ENCODE data around the gene HMX3. TPM values are rescaled to one million over a fixed set of nuclear protein-coding genes. Genes with fewer than 3 reads are reported as not detected.
A peak's percentile ranks its signal among the peaks of the same experiment; 100 is the strongest.

HMX3 gene
- total RNA-seq, 1 experiment from 2014 or later = not detected

DNA sequence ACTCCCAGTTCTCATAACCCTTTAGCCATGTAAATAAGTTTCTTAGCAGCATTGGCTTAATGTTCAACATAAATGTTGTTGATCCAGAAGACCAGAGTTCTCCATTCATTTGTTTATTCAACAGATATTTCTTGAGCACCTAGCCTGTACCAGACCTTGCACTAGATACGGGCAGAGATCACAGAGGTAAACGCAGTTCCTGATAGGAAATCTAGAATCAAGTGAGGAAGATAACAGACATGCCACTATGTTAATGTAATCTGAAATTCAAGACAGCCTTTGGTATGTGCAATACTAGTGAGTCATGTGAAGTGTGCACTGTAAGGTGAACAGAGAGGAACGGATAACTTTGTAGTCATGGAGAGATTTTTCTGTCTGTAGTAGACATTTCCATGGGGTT, 21.4 kb downstream of the HMX3 start:
- Mint-ChIP-seq H3K4me3 (ENCODE audit: unreplicated experiment) (peak overlapping the region; percentile 95), H3K4me1 (ENCODE audit: insufficient read depth, unreplicated experiment) (peaks cover 32% of the 10 kb centered on the region), H3K9me3 (ENCODE audit: unreplicated experiment) (no peaks in the 10 kb centered on the region), H3K36me3 (ENCODE audit: insufficient read depth, unreplicated experiment) (peaks cover 66% of the 10 kb centered on the region), H3K27me3 (ENCODE audit: insufficient read depth, unreplicated experiment) (no peaks in the 10 kb centered on the region), H3K27ac (ENCODE audit: low read depth, unreplicated experiment) (peak overlapping the region; percentile 8)
- DNase-seq (ENCODE audit: unreplicated experiment) = peak; percentile 60
- ChIA-PET CTCF (interaction anchor here (1.1 to 1.8 kb wide), 3 partner anchors 8 to 223 kb away, joined by 3 to 8 read pairs (median 4); no protein-coding TSS in a partner anchor), POLR2A (interaction anchor here (0.6 kb wide), 1 partner anchor 18 kb away, joined by 3 read pairs; no protein-coding TSS in a partner anchor)
- intact Hi-C loops (cut with micrococcal nuclease) = loop anchor here (10.0 kb wide), 1 partner anchor 128 kb away; no protein-coding TSS in a partner anchor
- BruUV-seq (replicated peaks) = no TSS peak
- TF ChIP-seq, protein P1, sequence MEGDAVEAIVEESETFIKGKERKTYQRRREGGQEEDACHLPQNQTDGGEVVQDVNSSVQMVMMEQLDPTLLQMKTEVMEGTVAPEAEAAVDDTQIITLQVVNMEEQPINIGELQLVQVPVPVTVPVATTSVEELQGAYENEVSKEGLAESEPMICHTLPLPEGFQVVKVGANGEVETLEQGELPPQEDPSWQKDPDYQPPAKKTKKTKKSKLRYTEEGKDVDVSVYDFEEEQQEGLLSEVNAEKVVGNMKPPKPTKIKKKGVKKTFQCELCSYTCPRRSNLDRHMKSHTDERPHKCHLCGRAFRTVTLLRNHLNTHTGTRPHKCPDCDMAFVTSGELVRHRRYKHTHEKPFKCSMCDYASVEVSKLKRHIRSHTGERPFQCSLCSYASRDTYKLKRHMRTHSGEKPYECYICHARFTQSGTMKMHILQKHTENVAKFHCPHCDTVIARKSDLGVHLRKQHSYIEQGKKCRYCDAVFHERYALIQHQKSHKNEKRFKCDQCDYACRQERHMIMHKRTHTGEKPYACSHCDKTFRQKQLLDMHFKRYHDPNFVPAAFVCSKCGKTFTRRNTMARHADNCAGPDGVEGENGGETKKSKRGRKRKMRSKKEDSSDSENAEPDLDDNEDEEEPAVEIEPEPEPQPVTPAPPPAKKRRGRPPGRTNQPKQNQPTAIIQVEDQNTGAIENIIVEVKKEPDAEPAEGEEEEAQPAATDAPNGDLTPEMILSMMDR (IDR thresholded peaks at IDR 0.05; ENCODE audit: unreplicated experiment) = no peak

DNA sequence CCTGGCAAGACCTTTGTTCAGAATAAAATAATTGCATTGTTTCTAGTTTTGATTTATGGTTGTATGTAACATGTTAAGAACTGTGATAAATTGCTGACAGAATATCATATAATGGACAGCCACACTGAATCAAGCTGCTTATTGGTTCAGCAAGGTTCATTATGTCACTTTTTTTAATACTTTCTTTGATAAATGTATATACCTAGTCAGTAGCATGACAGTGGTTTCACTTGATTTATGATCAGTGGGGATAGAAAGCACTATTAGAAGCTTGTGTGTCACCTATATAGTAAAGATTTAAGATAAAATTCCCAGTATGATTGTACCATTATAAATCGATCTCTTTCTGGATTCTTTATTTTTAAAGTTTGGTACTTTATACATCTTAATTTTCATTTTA, 22.9 kb downstream of the HMX3 start:
- intact Hi-C loops (cut with micrococcal nuclease) = loop anchor here (10.0 kb wide), 1 partner anchor 126 kb away; no protein-coding TSS in a partner anchor
- no peak for DNase-seq (ENCODE audit: unreplicated experiment)
- peak overlapping the region; percentile 21 for H3K4me3 Mint-ChIP-seq (ENCODE audit: unreplicated experiment)
- no peaks in the 10 kb centered on the region for H3K9me3 Mint-ChIP-seq (ENCODE audit: unreplicated experiment)
- POLR2A ChIA-PET = interaction anchor here (0.7 kb wide), 1 partner anchor 13 kb away, joined by 3 read pairs; no protein-coding TSS in a partner anchor
- H3K4me1 Mint-ChIP-seq (ENCODE audit: insufficient read depth, unreplicated experiment) = peaks cover 27% of the 10 kb centered on the region
- no peak overlapping the region for H3K27ac Mint-ChIP-seq (ENCODE audit: low read depth, unreplicated experiment)
- peaks cover 81% of the 10 kb centered on the region for H3K36me3 Mint-ChIP-seq (ENCODE audit: insufficient read depth, unreplicated experiment)
- CTCF ChIA-PET = interaction anchor here (0.5 to 0.6 kb wide), 2 partner anchors 15 to 176 kb away, joined by 3 read pairs; no protein-coding TSS in a partner anchor
- BruUV-seq (replicated peaks) = no TSS peak
- H3K27me3 Mint-ChIP-seq (ENCODE audit: insufficient read depth, unreplicated experiment) = no peaks in the 10 kb centered on the region
- TF ChIP-seq, protein P1 (IDR thresholded peaks at IDR 0.05; ENCODE audit: unreplicated experiment) = no peak

DNA sequence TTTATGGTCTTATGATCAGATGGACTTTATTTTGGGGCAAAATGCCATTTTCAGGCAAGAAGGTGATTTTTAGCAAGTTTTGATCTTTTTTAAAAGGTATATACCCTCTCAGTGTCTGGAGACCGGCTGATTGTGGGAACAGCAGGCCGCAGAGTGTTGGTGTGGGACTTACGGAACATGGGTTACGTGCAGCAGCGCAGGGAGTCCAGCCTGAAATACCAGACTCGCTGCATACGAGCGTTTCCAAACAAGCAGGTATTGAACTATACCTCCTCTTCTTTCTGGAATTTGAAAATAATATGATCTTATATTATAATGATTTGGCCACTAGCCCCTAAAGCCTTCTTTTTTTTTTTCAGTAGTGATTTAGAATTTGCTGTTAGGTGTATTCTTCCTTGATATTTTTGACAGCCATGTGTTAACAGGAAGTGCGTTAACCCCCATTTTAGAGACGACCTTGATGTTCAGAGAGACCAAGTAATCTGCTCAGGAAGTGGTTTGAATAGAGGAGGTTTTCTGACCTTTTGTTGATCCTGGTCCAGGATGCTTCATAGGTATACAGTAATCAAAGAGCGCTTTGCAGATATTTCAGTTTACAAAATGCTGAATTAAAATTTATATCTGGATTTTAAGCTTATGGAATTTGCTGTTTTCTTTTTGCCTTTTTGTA, 24.7 kb downstream of the HMX3 start:
- Mint-ChIP-seq H3K36me3 (ENCODE audit: insufficient read depth, unreplicated experiment) (peaks cover 98% of the 10 kb centered on the region), H3K27me3 (ENCODE audit: insufficient read depth, unreplicated experiment) (no peaks in the 10 kb centered on the region), H3K27ac (ENCODE audit: low read depth, unreplicated experiment) (no peak overlapping the region), H3K4me1 (ENCODE audit: insufficient read depth, unreplicated experiment) (peaks cover 26% of the 10 kb centered on the region), H3K4me3 (ENCODE audit: unreplicated experiment) (no peak overlapping the region), H3K9me3 (ENCODE audit: unreplicated experiment) (no peaks in the 10 kb centered on the region)
- ChIA-PET CTCF (interaction anchor here (0.6 to 0.7 kb wide), 2 partner anchors 29 to 221 kb away, joined by 3 read pairs; no protein-coding TSS in a partner anchor), POLR2A (interaction anchor here (0.7 to 1.6 kb wide), 2 partner anchors 11 to 23 kb away, joined by 3 read pairs; no protein-coding TSS in a partner anchor)
- TF ChIP-seq, protein P1 (IDR thresholded peaks at IDR 0.05; ENCODE audit: unreplicated experiment) = no peak
- no TSS peak for BruUV-seq (replicated peaks)
- no peak for DNase-seq (ENCODE audit: unreplicated experiment)
- intact Hi-C loops (cut with micrococcal nuclease) = no loop called here

DNA sequence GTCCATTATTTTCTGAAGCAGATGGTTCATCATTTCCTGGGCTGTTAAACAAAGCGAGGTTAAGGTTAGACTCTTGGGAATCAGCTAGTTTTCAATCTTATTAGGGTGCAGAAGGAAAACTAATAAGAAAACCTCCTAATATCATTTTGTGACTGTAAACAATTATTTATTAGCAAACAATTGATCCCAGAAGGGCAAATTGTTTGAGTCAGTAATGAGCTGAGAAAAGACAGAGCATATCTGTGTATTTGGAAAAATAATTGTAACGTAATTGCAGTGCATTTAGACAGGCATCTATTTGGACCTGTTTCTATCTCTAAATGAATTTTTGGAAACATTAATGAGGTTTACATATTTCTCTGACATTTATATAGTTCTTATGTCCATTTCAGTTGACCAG, 28.5 kb downstream of the HMX3 start:
- ChIA-PET POLR2A (interaction anchor here (2.6 kb wide), 1 partner anchor 10 kb away, joined by 7 read pairs; the partner anchor contains the start of gene BUB3), CTCF (no interaction called here)
- no peaks in the 10 kb centered on the region for H3K4me1 Mint-ChIP-seq (ENCODE audit: insufficient read depth, unreplicated experiment)
- peaks cover 82% of the 10 kb centered on the region for H3K36me3 Mint-ChIP-seq (ENCODE audit: insufficient read depth, unreplicated experiment)
- no peaks in the 10 kb centered on the region for H3K9me3 Mint-ChIP-seq (ENCODE audit: unreplicated experiment)
- BruUV-seq (replicated peaks) = no TSS peak
- no peak overlapping the region for H3K4me3 Mint-ChIP-seq (ENCODE audit: unreplicated experiment)
- TF ChIP-seq, protein P1 (IDR thresholded peaks at IDR 0.05; ENCODE audit: unreplicated experiment) = no peak
- no peak overlapping the region for H3K27ac Mint-ChIP-seq (ENCODE audit: low read depth, unreplicated experiment)
- intact Hi-C loops (cut with micrococcal nuclease) = no loop called here
- H3K27me3 Mint-ChIP-seq (ENCODE audit: insufficient read depth, unreplicated experiment) = no peaks in the 10 kb centered on the region
- no peak for DNase-seq (ENCODE audit: unreplicated experiment)

Data from MCF 10A (cell line).